Activated CD4-positive, alpha-beta memory T cell treated with anti-CD3 and anti-CD28 coated beads for 36 hours (primary cell): ENCODE measurements around the gene OR56A1. TPM values are rescaled to one million over a fixed set of nuclear protein-coding genes. Genes with fewer than 3 reads are reported as not detected.

Experiments used
- CTCF ChIA-PET: fragments of 350-600 bp; sonication (Branson Sonifier 250); formaldehyde crosslinking; loops from one replicate; lab custom pipeline; 2021; ENCODE audit warnings: antibody characterized with exemption, inconsistent platforms; lab: Charles Lee
- POLR2A ChIA-PET: fragments of 350-600 bp; sonication (Branson Sonifier 250); formaldehyde crosslinking; loops from one replicate; lab custom pipeline; 2021; ENCODE audit warnings: antibody characterized with exemption; lab: Charles Lee
- DNase-seq: peaks from one replicate; pipeline ENCODE4 v3.0.0-alpha.2; 2020
- H3K27ac Mint-ChIP-seq: one replicate; pipeline ENCODE4 v1.8.0; 2021; ENCODE audit warnings: mixed read lengths
- H3K27me3 Mint-ChIP-seq: one replicate; pipeline ENCODE4 v1.8.0; 2021; ENCODE audit warnings: mixed read lengths
- H3K36me3 Mint-ChIP-seq: one replicate; pipeline ENCODE4 v1.8.0; 2021; ENCODE audit warnings: mixed read lengths
- H3K4me1 Mint-ChIP-seq: one replicate; pipeline ENCODE4 v1.8.0; 2021; ENCODE audit warnings: low read depth, mixed read lengths
- H3K4me3 Mint-ChIP-seq: one replicate; pipeline ENCODE4 v1.8.0; 2021; ENCODE audit warnings: mild to moderate bottlenecking, mixed read lengths
- H3K9me3 Mint-ChIP-seq: one replicate; pipeline ENCODE4 v1.8.0; 2021; ENCODE audit warnings: mixed read lengths
- intact Hi-C: fragments of 100-400 bp; cut with micrococcal nuclease; formaldehyde crosslinking; loops from one replicate; pipeline ENCODE4 v1.15.1; 2023
- total RNA-seq, 2 experiments: library from RNA; stranded (reverse); gene quantifications; one replicate each; pipeline ENCODE4 v1.2.3, GENCODE V29; 2021

The OR56A1 gene
- total RNA-seq, 2 experiments from 2014 or later, result not detected

DNA sequence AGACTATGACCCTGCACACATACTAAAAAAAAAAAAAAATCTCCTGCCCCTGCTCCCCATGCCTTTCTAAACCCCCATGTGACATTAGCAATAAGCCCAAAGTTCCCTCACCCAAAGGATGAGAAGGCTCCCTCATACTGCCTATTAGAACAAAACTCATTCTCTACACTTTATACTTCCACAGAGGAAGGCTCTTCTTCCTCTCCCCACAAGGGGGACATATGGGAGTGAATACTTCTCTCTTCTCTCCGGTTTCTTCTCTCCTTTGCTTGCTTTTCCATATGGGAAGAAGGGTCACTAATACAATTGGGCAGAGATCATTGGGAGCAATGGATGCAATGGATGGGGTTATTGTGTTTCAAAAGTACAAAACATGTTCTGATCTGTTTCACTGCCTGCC is 47.1 kb downstream of the OR56A1 start:
- Mint-ChIP-seq H3K27ac (no peak overlapping the region), H3K9me3 (peaks cover 14% of the 10 kb centered on the region), H3K4me1 (no peaks in the 10 kb centered on the region), H3K4me3 (no peak overlapping the region), H3K27me3 (peaks cover 13% of the 10 kb centered on the region), H3K36me3 (no peaks in the 10 kb centered on the region)
- CTCF ChIA-PET, result no interaction called here
- intact Hi-C loops, result no loop called here
- no peak for DNase-seq
- POLR2A ChIA-PET, result no interaction called here

DNA sequence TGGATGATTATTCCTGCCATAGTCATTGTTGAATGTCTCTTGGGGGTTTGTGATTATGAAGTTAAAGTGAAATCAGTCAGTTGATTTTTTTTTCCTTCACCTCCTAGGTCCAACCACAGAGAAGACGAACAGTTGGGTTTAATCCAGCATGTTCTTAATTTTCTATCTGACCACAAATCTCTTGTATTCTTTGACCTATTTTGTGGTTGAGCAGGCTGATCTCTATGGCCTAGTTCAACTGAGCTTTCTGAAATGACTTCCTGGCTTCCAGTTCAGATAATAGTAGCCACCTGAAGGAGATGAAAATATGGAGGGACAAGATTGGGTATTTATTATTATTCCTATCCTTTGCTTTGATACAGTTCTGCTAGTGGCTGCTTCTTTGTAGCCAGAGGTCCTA is 57.0 kb downstream of the OR56A1 start:
- H3K27ac Mint-ChIP-seq, result no peak overlapping the region
- intact Hi-C loops, result no loop called here
- DNase-seq, result no peak
- peaks cover 3% of the 10 kb centered on the region for H3K4me1 Mint-ChIP-seq
- ChIA-PET POLR2A (no interaction called here), CTCF (no interaction called here)
- peaks cover 5% of the 10 kb centered on the region for H3K9me3 Mint-ChIP-seq
- no peaks in the 10 kb centered on the region for H3K27me3 Mint-ChIP-seq
- H3K36me3 Mint-ChIP-seq, result no peaks in the 10 kb centered on the region
- no peak overlapping the region for H3K4me3 Mint-ChIP-seq

Other genes starting within 250 kb of the OR56A1 start
- not detected for gene OR52N5, start 247.4 kb downstream of the OR56A1 start, total RNA-seq
- not detected for gene OR52N1, start 239.5 kb downstream of the OR56A1 start, total RNA-seq
- gene OR52N2, start 221.8 kb downstream of the OR56A1 start, total RNA-seq, result not detected
- not detected for gene OR52E6, start 188.9 kb downstream of the OR56A1 start, total RNA-seq
- gene OR52E8, start 173.1 kb downstream of the OR56A1 start, total RNA-seq, result not detected
- not detected for gene OR52E4, start 150.1 kb downstream of the OR56A1 start, total RNA-seq
- not detected for gene OR52E5, start 137.6 kb downstream of the OR56A1 start, total RNA-seq
- gene OR56A3, start 88.5 kb downstream of the OR56A1 start, total RNA-seq, result not detected
- gene OR56A5, start 62.3 kb downstream of the OR56A1 start, total RNA-seq, result not detected
- gene OR52L1, start 43.8 kb downstream of the OR56A1 start, total RNA-seq, result not detected
- gene OR56A4, start 23.8 kb downstream of the OR56A1 start, total RNA-seq, result not detected
- gene OR56B4, start 76.9 kb upstream of the OR56A1 start, total RNA-seq, result not detected
- not detected for gene OR52B2, start 139.6 kb upstream of the OR56A1 start, total RNA-seq
- gene OR52W1, start 168.5 kb upstream of the OR56A1 start, total RNA-seq, result not detected
- gene C11orf42, start 174.8 kb upstream of the OR56A1 start, total RNA-seq, result not detected
- gene FHIP1B, start 203.9 kb upstream of the OR56A1 start, total RNA-seq, result 10 to 100 TPM; 15.3 to 15.8 TPM
- not detected for gene CNGA4, start 208.3 kb upstream of the OR56A1 start, total RNA-seq
- not detected for gene CCKBR, start 229.1 kb upstream of the OR56A1 start, total RNA-seq